ENCODE data around the gene GHRHR.

- no peak for TF ChIP-seq EP300 (IDR thresholded peaks at IDR 0.05)
- TF ChIP-seq, protein P1, sequence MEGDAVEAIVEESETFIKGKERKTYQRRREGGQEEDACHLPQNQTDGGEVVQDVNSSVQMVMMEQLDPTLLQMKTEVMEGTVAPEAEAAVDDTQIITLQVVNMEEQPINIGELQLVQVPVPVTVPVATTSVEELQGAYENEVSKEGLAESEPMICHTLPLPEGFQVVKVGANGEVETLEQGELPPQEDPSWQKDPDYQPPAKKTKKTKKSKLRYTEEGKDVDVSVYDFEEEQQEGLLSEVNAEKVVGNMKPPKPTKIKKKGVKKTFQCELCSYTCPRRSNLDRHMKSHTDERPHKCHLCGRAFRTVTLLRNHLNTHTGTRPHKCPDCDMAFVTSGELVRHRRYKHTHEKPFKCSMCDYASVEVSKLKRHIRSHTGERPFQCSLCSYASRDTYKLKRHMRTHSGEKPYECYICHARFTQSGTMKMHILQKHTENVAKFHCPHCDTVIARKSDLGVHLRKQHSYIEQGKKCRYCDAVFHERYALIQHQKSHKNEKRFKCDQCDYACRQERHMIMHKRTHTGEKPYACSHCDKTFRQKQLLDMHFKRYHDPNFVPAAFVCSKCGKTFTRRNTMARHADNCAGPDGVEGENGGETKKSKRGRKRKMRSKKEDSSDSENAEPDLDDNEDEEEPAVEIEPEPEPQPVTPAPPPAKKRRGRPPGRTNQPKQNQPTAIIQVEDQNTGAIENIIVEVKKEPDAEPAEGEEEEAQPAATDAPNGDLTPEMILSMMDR (IDR thresholded peaks at IDR 0.05) = no peak
Measured at GRCh38 chr7:30980194-30980593, 16.4 kb downstream of the GHRHR start.
